ENCODE results near the gene OVAAL. TPM values are rescaled to one million over a fixed set of nuclear protein-coding genes. Genes with fewer than 3 reads are reported as not detected.

OVAAL gene
- total and polyA plus RNA-seq, 9 of the 15 experiments (the other 6 are each of a cell fraction or from before 2014, with no cell fraction given) = 0.04 to 0.18 (median 0.08) TPM; not detected in 4

DNA sequence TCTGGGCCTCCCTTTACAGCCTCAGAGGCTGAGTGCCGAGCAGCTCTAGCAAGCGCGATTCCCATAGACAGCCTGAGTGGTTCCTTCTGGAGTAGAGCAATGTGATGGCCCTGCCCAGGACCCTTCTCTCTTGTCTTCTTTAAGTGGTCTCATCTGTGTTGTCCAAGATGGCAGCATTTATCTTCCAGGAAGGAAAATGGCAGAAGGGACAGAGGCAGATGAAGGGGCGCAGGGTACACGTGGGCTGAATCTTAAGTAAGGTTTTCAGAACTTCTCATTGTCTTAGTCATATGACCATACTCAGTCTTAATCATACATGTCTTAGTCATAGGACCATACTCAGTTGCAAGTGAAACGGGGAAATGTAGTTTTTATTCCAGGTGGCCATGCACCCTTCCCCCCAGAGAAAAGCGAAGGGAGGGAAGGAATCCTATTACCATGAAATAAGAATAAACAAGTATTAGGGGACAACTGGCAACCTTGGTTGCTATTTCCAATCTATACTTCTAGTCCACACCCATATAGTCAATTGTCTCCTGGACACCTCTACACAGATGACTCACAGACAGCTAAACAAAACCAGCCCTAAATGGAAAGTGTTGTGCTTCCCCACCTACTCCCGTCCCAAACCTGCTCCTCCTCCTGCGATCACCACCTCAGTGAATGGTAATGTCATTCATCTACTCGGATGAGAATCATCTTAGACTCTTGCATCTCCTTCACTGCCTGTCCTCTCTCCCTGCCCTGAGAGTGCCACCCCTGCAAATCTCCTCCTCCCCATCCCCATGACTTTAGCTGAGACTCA, 13.3 kb downstream of the OVAAL start (continued):
- TF ChIP-seq, protein P1, sequence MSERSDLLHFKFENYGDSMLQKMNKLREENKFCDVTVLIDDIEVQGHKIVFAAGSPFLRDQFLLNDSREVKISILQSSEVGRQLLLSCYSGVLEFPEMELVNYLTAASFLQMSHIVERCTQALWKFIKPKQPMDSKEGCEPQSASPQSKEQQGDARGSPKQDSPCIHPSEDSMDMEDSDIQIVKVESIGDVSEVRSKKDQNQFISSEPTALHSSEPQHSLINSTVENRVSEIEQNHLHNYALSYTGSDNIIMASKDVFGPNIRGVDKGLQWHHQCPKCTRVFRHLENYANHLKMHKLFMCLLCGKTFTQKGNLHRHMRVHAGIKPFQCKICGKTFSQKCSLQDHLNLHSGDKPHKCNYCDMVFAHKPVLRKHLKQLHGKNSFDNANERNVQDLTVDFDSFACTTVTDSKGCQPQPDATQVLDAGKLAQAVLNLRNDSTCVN (CRISPR knock-in tag; IDR thresholded peaks at IDR 0.05) = 0 out of 2 replicates have a peak, but pooled peaks have one; percentile 21
- TF ChIP-seq, protein P2, sequence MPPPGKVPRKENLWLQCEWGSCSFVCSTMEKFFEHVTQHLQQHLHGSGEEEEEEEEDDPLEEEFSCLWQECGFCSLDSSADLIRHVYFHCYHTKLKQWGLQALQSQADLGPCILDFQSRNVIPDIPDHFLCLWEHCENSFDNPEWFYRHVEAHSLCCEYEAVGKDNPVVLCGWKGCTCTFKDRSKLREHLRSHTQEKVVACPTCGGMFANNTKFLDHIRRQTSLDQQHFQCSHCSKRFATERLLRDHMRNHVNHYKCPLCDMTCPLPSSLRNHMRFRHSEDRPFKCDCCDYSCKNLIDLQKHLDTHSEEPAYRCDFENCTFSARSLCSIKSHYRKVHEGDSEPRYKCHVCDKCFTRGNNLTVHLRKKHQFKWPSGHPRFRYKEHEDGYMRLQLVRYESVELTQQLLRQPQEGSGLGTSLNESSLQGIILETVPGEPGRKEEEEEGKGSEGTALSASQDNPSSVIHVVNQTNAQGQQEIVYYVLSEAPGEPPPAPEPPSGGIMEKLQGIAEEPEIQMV (tag; conservative IDR thresholded peaks at IDR 0.05; ENCODE audit: low read depth) = peak; percentile 27; the same call in 1 of the 2 replicates
- TF ChIP-seq, protein P3, sequence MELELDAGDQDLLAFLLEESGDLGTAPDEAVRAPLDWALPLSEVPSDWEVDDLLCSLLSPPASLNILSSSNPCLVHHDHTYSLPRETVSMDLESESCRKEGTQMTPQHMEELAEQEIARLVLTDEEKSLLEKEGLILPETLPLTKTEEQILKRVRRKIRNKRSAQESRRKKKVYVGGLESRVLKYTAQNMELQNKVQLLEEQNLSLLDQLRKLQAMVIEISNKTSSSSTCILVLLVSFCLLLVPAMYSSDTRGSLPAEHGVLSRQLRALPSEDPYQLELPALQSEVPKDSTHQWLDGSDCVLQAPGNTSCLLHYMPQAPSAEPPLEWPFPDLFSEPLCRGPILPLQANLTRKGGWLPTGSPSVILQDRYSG (tag; conservative IDR thresholded peaks at IDR 0.05; ENCODE audit: low read depth) = 0 out of 2 replicates have a peak, but pooled peaks have one; percentile 69
- TF ChIP-seq ZNF224 (CRISPR knock-in tag; IDR thresholded peaks at IDR 0.05) (no peak), ZNF384 (IDR thresholded peaks at IDR 0.05; ENCODE audit: low read depth, low read length) (no peak), SMARCA4 (IDR thresholded peaks at IDR 0.05) (peak; percentile 63; the same call in 1 of the 2 replicates), RCOR1 (IDR thresholded peaks at IDR 0.05; ENCODE audit: borderline replicate concordance in 1 of 2, low read depth in 2 of 2, low read length in 2 of 2) (no peak), CREBBP (IDR thresholded peaks at IDR 0.05; ENCODE audit: low read depth, low read length) (no peak), RBM17 (IDR thresholded peaks at IDR 0.05; ENCODE audit: borderline replicate concordance, low read depth, low read length) (no peak), ZNF175 (CRISPR knock-in tag; IDR thresholded peaks at IDR 0.05; ENCODE audit: low read depth) (peak; percentile 83), NFRKB (IDR thresholded peaks at IDR 0.05; ENCODE audit: low read depth) (no peak), FOXK1 (CRISPR knock-in tag; IDR thresholded peaks at IDR 0.05; ENCODE audit: borderline replicate concordance) (no peak)
- TF ChIP-seq, protein P4, sequence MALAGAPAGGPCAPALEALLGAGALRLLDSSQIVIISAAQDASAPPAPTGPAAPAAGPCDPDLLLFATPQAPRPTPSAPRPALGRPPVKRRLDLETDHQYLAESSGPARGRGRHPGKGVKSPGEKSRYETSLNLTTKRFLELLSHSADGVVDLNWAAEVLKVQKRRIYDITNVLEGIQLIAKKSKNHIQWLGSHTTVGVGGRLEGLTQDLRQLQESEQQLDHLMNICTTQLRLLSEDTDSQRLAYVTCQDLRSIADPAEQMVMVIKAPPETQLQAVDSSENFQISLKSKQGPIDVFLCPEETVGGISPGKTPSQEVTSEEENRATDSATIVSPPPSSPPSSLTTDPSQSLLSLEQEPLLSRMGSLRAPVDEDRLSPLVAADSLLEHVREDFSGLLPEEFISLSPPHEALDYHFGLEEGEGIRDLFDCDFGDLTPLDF (CRISPR knock-in tag; IDR thresholded peaks at IDR 0.05) = no peak
- TF ChIP-seq, protein P5, sequence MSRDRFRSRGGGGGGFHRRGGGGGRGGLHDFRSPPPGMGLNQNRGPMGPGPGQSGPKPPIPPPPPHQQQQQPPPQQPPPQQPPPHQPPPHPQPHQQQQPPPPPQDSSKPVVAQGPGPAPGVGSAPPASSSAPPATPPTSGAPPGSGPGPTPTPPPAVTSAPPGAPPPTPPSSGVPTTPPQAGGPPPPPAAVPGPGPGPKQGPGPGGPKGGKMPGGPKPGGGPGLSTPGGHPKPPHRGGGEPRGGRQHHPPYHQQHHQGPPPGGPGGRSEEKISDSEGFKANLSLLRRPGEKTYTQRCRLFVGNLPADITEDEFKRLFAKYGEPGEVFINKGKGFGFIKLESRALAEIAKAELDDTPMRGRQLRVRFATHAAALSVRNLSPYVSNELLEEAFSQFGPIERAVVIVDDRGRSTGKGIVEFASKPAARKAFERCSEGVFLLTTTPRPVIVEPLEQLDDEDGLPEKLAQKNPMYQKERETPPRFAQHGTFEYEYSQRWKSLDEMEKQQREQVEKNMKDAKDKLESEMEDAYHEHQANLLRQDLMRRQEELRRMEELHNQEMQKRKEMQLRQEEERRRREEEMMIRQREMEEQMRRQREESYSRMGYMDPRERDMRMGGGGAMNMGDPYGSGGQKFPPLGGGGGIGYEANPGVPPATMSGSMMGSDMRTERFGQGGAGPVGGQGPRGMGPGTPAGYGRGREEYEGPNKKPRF (IDR thresholded peaks at IDR 0.05; ENCODE audit: low read depth, low read length) = no peak
- TF ChIP-seq, protein P6, sequence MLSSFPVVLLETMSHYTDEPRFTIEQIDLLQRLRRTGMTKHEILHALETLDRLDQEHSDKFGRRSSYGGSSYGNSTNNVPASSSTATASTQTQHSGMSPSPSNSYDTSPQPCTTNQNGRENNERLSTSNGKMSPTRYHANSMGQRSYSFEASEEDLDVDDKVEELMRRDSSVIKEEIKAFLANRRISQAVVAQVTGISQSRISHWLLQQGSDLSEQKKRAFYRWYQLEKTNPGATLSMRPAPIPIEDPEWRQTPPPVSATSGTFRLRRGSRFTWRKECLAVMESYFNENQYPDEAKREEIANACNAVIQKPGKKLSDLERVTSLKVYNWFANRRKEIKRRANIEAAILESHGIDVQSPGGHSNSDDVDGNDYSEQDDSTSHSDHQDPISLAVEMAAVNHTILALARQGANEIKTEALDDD (IDR thresholded peaks at IDR 0.05) = peak; percentile 45; the same call in 1 of the 2 replicates
- TF ChIP-seq, protein P7, sequence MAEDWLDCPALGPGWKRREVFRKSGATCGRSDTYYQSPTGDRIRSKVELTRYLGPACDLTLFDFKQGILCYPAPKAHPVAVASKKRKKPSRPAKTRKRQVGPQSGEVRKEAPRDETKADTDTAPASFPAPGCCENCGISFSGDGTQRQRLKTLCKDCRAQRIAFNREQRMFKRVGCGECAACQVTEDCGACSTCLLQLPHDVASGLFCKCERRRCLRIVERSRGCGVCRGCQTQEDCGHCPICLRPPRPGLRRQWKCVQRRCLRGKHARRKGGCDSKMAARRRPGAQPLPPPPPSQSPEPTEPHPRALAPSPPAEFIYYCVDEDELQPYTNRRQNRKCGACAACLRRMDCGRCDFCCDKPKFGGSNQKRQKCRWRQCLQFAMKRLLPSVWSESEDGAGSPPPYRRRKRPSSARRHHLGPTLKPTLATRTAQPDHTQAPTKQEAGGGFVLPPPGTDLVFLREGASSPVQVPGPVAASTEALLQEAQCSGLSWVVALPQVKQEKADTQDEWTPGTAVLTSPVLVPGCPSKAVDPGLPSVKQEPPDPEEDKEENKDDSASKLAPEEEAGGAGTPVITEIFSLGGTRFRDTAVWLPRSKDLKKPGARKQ (CRISPR knock-in tag; IDR thresholded peaks at IDR 0.05) = no peak
